ENCODE results near the gene RENBP.
"Not testable (repeated sequence)": the region's sequence is repeated elsewhere in the genome, so short reads cannot be mapped to it uniquely, and the experiment has no call there.

The RENBP gene

DNA sequence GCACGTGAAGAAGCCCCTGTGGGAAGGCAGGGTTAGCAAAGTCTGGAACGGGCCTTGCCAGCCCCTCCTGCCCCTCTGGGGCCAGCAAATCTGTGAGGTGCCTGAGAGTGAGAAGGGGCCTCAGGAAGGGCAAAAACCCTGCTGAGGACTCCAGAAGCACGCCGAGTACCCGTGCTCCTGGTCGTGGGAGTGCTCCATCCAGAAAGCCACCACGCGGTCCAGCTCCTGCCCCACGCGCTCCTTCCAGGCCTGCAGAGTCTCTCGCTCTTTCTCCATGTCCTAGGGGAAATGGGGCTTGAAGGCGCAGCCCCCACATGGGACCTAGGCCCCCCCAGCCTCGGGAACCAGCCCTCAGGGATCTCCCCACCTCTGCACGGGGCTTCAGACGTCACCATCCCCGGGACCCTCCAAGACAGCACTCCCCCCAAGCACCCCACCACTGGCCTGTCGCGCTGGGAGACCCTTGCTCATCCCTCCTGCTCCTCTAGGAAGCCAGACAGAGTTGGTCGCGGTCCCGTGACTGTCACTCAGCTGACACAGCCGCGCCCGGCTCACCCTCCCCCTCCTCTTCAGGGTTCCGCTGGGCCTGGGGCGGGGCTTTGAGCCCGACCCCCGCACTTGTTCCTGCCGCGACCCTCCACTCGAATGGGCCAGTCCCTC, at the start of gene RENBP:
Gene RENBP, minus strand, starts transcription at position 504 of the 660 bp plus-strand sequence. Its CDS starts 33 bp downstream, at position 471.
- DNase-seq (ENCODE audit: low read depth in 2 of 2): no peak

DNA sequence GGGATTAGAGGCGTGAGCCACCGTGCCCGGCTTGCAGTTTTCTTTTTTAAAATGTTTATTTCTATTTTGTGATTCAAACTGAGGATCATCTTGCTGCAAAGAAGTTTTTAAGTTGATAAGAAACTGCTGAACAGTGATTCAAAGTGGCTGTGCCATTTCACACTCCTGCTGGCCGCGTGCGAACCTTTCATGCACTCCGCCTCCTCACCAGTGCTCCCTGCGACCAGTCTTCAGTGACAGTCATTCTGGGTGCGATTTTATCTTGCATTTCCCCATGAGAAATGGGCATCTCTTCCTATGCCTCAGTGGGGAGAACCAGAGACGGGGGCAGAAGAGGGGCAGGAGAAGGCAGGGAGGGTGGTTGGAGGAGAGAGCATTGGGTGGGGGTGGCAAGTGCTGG, 49.5 kb upstream of the RENBP start:
- DNase-seq (ENCODE audit: low read depth in 2 of 2): no peak

DNA sequence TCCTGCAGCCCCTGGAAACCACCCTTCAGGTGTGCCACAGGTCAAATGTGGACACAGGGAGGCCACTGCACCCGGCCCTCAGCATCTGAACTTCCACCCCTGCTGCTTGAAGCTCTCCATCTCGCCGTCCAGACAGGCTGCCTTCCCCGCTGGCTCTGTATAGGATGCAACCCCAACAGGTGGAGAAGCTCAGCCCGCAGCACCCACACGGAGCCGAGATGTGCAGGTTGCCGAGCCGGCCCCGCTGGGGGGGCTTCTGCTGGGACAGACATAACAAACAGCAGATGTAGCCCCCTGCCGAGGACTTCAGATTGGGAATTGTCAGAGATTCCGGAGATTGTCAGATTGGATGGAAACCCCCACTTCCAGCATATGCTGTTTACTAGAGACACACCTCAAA, 48.6 kb upstream of the RENBP start:
- no peak for DNase-seq (ENCODE audit: low read depth in 2 of 2)

- DNase-seq (ENCODE audit: low read depth in 2 of 2): no peak
Observed at GRCh38 chrX:153992180-153992579, 47.7 kb upstream of the RENBP start.

DNA sequence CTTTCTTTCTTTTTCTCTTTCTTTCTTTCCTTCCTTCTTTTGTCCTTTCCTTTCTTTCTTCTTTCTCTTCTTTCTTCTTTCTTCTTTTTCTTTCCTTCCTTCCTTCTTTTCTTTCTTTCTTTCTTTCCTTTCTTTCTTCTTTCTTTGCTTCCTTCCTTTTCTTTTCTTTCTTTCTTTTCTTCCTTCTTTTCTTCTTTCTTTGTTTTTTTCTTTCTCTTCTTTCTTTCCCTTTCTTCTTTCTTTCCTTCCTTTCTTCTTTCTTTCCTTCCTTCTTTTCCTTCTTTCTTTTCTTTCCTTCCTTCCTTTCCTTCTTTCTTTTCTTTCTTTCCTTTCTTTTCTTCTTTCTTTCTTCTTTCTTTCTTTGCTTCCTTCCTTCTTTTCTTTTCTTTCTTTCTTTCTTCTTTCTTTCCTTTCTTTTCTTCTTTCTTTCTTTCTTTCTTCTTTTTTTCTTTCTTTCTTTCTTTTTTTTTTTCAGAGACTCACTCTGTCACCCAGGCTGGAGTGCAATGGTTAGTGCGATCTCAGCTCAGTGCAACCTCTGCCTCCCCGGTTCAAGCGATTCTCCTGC, 46.7 kb upstream of the RENBP start:
- no peak for DNase-seq (ENCODE audit: low read depth in 2 of 2)

DNA sequence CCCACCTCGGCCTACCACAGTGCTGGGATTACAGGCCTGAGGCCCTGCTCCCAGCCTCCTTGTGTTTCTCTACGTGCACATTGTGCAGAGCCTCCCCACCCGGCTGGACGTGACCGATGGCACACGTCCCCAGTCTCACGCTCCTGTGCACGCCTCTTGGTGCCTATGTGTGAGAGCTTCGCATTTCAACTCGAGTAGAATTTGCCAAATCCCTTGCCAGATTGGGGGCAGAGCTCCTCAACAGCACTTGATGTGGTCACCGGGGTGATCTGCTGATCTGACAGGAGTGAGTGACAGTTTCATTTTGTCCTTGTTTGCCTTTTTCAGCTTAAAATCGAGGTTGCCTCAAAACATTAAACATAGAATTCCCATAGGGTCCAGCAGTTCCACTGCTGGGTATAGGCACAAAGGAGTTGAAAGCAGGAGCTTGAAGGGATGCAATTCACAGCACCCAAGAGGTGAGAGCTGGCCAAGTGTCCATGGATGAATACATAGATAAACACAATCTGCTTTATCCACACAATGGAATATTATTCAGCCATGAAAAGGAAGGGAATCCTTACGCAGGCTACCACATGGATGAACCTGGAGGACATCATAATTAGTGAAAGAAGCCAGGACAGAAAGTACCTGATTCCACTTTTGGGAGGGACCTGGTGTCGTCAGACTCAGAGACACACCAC, 45.7 kb upstream of the RENBP start:
- DNase-seq (ENCODE audit: low read depth in 2 of 2): no peak

GRCh38 chrX:153988493-153988892, 44.0 kb upstream of the RENBP start:
- DNase-seq (ENCODE audit: low read depth in 2 of 2): no peak

DNA sequence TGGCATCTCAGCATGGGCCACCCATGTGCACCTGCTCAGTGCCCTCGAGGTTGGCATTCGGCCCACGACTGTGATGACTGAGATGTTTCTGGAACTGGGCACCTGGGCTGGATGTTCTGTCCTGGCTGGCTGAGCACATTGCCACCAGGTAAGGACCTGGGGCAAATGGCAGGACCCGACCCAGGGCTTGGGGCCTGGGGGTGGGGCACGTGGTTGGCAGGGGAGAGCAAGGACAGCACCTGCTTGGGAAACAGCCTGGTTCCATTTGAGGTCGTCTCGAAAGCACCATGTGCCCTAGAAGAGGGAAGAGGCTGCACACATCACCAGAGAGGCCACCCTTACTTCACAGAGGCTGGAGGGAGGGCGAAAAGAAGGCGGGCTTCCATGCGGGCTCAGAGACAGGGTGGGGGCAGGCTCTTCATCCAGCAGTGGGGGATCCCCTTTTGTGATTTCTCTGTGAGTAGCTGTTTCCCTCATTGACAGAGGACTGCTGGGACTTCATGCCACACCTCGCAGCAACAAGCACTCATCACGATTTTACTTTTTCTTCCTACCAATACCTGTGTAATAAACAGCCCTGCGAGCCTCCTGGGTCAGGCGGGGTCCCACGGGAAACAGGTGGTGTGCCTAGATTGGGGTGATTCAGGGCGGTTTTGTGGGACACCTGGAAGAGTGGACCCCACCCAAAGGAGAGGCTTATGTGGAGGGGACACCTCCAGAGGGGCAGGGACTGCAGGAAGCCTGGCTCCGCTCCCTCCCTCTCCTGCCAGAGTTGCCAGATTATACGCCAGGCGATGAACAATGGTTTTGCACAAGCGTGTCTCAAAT, 40.1 kb upstream of the RENBP start:
- no peak for DNase-seq (ENCODE audit: low read depth in 2 of 2)

- DNase-seq (ENCODE audit: low read depth in 2 of 2): no peak
Observed at GRCh38 chrX:153983321-153983801, 38.9 kb upstream of the RENBP start.

GRCh38 chrX:153981771-153982533, 37.5 kb upstream of the RENBP start:
- DNase-seq (ENCODE audit: low read depth in 2 of 2): no peak

- no peak for DNase-seq (ENCODE audit: low read depth in 2 of 2)
Observed at GRCh38 chrX:153981231-153981630, 36.8 kb upstream of the RENBP start.

DNA sequence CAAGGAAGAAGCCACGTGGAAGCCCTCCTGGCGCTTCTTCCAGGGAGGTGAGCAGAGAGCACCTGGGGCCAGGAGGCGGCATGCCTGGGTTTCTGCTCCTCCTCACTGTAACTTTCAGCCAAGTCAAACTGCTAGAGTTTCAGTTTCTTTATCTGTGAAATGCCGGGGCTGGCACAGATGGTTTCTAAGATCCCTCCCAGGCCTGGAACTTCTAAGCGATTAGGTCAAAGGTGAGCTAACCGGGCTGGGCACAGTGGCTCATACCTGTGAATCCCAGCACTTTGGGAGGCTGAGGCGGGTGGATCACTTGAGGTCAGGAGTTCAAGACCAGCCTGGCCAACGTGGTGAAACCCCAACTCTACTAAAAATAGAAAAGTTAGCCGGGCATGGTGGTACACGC, 36.0 kb upstream of the RENBP start:
- DNase-seq (ENCODE audit: low read depth in 2 of 2): not testable (repeated sequence)

DNA sequence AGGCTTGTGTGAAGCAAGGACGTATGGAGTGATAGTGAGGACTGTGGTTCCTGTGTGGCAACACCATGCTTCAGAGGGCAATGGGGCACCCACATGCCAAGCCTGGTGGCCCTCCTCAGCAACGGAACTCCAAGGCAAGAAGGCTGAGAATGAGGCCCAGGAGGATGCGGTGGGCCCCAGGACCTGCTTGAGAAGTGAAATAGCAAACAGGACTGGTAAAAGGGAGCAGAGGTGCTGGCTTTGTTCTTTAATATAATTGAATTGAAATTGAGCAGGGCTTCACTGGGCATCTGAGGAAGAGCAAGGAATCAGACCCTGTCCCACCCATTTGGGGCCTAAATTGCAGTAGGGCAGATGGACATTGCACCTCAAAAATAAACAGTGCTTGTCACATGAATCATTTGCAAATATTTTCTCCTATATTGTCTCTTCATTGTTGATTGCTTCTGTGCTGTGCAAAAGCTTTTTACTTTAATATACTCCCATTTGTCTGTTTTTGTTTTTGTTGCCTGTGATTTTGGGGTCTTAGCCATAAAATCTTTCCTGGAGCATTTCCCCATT, 30.4 kb upstream of the RENBP start:
- no peak for DNase-seq (ENCODE audit: low read depth in 2 of 2)

GRCh38 chrX:153974003-153974725, 29.7 kb upstream of the RENBP start:
- DNase-seq (ENCODE audit: low read depth in 2 of 2): no peak

DNA sequence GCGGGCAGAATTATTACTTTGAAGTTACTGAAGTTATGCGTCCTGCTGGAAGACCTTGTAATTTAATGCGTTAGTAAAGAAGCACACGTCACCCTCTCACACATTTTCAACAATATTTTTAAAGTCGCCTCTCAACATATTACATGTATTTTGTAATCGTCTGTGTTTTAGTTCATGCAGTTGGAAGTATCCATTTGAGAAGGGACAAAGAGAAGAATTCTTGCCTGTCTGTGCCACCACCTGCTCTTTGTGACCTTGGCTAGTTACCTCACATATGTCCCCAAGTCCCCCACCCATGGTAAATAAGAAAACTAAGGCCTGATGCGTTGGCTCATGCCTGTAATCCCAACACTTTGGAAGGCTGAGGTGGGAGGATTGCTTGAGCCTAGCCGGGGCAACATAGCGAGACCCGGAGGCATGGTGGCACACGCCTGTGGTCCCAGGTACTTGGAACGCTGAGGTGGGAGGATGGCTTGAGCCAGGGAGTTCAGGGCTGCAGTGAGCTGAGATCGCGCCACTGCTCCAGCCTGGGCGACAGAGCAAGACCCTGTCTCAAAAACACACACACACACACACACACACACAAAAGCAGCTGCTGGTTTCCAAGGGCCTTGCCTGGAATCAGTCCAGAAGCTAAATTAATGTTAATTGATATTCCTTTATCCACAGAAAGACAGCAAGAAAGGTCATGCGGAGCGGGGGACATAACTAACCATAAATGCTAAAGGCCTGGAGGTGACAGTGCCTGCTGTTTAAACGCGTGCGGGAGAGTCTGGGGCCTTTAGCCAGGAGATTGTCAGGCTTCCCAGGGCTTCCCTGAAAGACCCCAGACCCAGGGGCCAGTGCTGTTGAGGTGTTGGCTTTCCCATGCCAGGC, 28.9 kb upstream of the RENBP start:
- DNase-seq (ENCODE audit: low read depth in 2 of 2): no peak

- DNase-seq (ENCODE audit: low read depth in 2 of 2): peak; percentile 64 to 65
Observed at GRCh38 chrX:153972368-153973126, 28.1 kb upstream of the RENBP start, which contains the start of gene TMEM187. Gene TMEM187, plus strand, starts transcription at chrX:153972754. Its CDS starts 9,309 bp downstream, at chrX:153982063.

GRCh38 chrX:153971450-153972367, 27.3 kb upstream of the RENBP start, which contains the start of gene HCFC1:
Gene HCFC1, minus strand, starts transcription at chrX:153971818. Its CDS starts 978 bp downstream, at chrX:153970840.
- peak; percentile 68 to 75 for DNase-seq (ENCODE audit: low read depth in 2 of 2)
